KBM-7 (cell line): Measurements from ENCODE around the gene TAF1C.

Experiments used
- DNase-seq: peaks from one replicate; pipeline ENCODE4 v3.0.0-alpha.2; 2015
- in situ Hi-C: fragments of 300-500 bp; cut with MboI; formaldehyde crosslinking; loops from 2 replicates; pipeline ENCODE4 v1.14.3; 2020; ENCODE audit warnings: low sequenced_read_pairs, low pct_unique_long_range_greater_than_20kb, mixed read lengths

The TAF1C gene

DNA sequence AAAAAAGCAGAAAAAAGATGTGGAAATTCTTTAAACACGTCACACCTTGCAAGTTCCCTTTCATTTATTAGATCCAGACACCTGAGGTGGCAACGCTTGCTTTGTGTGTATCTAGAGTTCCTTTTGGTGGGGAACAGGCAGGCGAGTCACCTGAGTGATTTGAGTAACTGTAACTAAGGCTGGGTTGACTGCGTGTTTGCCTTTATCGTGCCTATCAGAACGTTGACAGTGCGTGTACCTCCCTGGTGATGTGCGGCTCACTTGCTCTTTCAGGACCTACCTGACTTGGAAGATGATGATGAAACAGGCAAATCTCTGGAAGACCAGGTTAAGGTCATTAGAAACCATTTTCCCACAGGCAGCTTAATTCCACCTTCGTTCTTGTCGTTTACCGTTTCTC, 12.5 kb downstream of the TAF1C start:
- no peak for DNase-seq
- in situ Hi-C loops = no loop called here

DNA sequence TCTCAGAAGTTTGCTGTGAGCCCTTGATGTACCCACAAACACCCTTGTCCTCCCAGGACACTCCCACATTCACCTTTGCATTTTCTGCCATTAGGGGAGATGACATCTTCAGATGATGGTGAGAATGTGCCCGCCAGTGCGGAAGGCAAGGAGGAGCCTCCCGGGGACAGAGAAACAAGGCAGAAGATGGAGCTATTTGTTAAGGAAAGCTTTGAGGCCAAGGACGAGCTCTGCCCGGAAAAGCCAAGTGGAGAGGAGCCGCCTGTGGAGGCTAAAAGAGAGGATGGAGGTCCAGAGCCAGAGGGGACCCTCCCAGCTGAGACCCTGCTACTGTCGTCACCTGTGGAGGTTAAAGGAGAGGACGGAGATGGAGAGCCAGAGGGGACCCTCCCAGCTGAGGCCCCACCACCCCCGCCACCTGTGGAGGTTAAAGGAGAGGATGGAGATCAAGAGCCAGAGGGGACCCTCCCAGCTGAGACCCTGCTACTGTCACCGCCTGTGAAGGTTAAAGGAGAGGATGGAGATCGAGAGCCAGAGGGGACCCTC, 17.0 kb downstream of the TAF1C start:
- no peak for DNase-seq
- in situ Hi-C loops = no loop called here

- DNase-seq = no peak
- in situ Hi-C loops = no loop called here
Measured at GRCh38 chr16:84166796-84167695, 19.8 kb downstream of the TAF1C start.

DNA sequence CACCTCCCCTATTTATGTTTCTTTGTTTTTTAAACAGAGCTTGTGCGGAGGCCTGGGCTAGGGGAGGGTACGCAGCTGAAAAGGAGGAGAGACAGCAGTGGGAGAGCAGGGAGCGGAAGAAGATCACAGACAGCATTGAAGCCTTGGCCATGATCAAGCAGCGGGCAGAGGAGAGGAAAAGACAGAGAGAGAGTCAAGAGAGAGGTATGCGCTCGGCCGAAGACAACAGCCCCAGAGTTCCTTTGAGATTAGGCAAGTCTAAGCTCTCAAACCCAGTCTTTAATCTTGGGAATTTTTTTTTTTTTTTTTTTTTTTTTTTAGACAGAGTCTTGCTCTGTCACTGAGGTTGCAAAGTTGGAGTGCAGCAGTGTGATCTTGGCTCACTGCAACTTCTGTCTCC, 21.1 kb downstream of the TAF1C start:
- in situ Hi-C loops = no loop called here
- DNase-seq = no peak

GRCh38 chr16:84161801-84162200, 25.1 kb downstream of the TAF1C start:
- in situ Hi-C loops = no loop called here
- DNase-seq = no peak

GRCh38 chr16:84161037-84161436, 25.8 kb downstream of the TAF1C start:
- DNase-seq = no peak
- in situ Hi-C loops = no loop called here

GRCh38 chr16:84159800-84160199, 27.1 kb downstream of the TAF1C start:
- in situ Hi-C loops = no loop called here
- no peak for DNase-seq

- in situ Hi-C loops = no loop called here
- no peak for DNase-seq
Measured at GRCh38 chr16:84159007-84159406, 27.9 kb downstream of the TAF1C start.

- DNase-seq = no peak
- in situ Hi-C loops = no loop called here
Measured at GRCh38 chr16:84156342-84156784, 30.5 kb downstream of the TAF1C start.

DNA sequence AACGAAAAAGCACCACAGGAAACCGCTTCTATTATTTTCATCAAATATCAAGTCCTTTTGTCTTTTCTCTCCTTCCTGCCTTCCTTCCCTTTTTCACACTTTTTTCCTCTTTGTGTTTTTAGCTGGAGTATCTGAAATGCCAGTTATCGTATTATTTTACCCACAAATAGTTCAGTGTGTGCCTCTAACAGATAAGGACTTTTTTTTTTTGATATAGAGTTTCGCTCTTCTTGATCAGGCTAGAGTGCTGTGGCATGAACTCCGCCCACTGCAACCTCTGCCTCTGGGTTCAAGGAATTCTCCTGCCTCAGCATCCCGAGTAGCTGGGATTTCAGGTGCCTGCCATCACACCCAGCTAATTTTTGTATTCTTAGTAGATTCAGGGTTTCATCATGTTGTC, 31.1 kb downstream of the TAF1C start:
- in situ Hi-C loops = no loop called here
- DNase-seq = no peak

- no peak for DNase-seq
- in situ Hi-C loops = no loop called here
Measured at GRCh38 chr16:84155226-84155625, 31.6 kb downstream of the TAF1C start.

GRCh38 chr16:84153660-84154214, 33.1 kb downstream of the TAF1C start:
- in situ Hi-C loops = no loop called here
- no peak for DNase-seq

DNA sequence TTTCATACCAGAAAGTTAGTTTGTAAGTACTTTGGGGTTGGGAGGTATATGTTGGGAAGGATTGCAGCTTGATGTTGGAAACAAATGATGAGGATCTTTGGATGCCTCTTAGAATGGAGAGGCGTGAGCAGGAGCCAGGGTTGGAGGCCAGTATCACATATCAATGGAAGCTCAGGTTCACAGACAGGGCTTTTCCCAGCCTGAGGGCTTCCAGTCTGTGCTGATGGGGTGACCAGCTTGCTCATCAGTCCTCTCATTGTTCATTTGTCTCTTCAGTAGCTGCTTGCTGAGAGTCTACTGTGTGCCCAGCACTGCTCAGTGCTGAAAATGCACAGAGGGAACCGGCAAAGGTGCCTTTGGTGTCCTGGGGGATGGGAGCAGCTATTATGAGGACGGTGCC, 35.9 kb downstream of the TAF1C start:
- in situ Hi-C loops = no loop called here
- DNase-seq = no peak

GRCh38 chr16:84144859-84145639, 41.8 kb downstream of the TAF1C start, which contains the start of the genes DNAAF1 and HSDL1:
DNAAF1 (plus strand) TSS chr16:84145308; CDS start chr16:84145441, 133 bp downstream.
HSDL1 (minus strand) TSS chr16:84145177; CDS start chr16:84131321, 13,856 bp downstream.
- in situ Hi-C loops = no loop called here
- DNase-seq = peak; percentile 86

DNA sequence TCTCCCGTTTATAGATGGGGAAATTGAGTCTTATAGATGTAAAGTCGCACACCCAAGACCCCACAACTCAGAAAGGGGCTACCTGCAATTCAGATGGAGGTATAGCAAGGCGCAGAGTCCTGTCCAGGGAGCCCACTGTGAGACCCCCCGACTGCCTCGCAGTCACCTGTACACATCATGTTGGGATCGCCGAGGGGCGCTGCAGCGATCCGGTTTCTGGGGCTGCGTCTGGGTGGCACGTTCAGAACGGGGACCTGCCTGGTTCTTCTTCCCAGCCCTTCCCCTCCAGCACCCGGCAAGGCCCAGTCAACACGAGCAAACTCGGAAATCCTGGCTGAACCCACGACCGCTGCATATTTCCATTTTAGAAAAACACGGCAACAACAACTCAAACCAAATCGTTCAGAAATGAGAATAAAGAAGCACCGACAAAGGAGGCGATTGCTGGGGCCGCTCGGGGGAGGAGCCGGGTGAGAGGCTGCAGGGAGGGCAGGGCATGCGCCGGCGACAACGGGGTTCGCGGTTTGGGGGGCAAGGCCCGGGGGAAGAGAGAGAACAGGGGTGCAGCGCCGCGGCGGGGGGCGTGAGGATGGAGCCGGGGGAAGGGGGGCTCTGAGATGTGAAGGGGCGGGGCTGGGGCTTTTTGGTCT, 42.5 kb downstream of the TAF1C start:
- peak; percentile 36 for DNase-seq
- in situ Hi-C loops = no loop called here

- DNase-seq = no peak
- in situ Hi-C loops = no loop called here
Measured at GRCh38 chr16:84143784-84144199, 43.1 kb downstream of the TAF1C start.

- no peak for DNase-seq
- in situ Hi-C loops = no loop called here
Measured at GRCh38 chr16:84143081-84143480, 43.8 kb downstream of the TAF1C start.

DNA sequence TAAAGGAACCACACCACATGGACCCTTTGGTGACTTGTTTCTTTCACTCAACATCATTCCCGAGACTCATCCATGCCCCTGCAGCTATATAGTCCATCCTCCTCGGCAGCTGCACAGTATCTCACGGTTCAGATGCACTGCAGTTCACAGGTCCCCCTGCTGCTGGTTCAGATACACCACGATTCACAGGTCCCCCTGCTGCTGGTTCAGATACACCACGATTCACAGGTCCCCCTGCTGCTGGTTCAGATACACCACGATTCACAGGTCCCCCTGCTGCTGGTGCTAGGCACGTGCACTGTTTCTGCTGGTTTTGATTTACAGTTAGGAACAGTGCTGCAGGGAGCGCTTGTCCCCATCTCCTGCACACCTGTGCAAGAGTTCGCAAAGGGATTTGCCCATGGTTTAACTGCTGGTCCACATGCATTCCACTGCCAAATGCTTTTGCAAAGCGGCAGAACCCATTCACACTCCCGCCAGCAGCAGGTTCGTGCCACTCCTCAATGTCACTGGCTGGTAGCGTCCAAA, 45.6 kb downstream of the TAF1C start:
- no peak for DNase-seq

More for the DNA sequence above, 45.6 kb downstream of the TAF1C start:
- in situ Hi-C loops = no loop called here
